Lower leg skin (tissue), 4 donors: ENCODE results near the gene TFRC. TPM values are rescaled to one million over a fixed set of nuclear protein-coding genes. Genes with fewer than 3 reads are reported as not detected.

Experiments used
- DNase-seq, 2 donors: peaks; one replicate each; pipeline ENCODE4 v3.0.0-alpha.2; 2019; ENCODE audit warnings: low spot score in 2 of 2
- H3K4me3 ChIP-seq: fragments of 200-600 bp; sonication (generic); 2 replicates; pipeline ENCODE4 v1.5.1; 2017; ENCODE audit warnings: mild to moderate bottlenecking, low read depth; ENCODE audit not compliant: poor library complexity, severe bottlenecking
- POLR2A ChIP-seq, 2 donors: fragments of 450-650 bp; IDR thresholded peaks; one replicate each; pipeline ENCODE4 v1.6.1; 2016 to 2017; ENCODE audit warnings: antibody characterized with exemption in 2 of 2, mild to moderate bottlenecking in 1 of 2, moderate library complexity in 1 of 2
- WGBS, 2 donors: methylation state at CpG; one replicate each; pipeline ENCODE4 v1.1.5; 2018; 5-methylcytosine and 5-hydroxymethylcytosine counted together
- intact Hi-C: fragments of 100-400 bp; cut with DNase I; formaldehyde crosslinking; loops from one replicate; pipeline ENCODE4 v1.15.0; 2023; ENCODE audit warnings: low total_unique reads
- total RNA-seq, 4 donors: library from RNA; depleted of rRNA; stranded (reverse); fragments of >200 nt; gene quantifications; one replicate each; pipeline ENCODE4 v1.1.0, GENCODE V29; 2016
- TF ChIP-seq, protein P1 (sequence below), 3 donors: fragments of 450-650 bp; IDR thresholded peaks; one replicate each; pipeline ENCODE4 v1.5.1; 2016; ENCODE audit warnings: antibody characterized with exemption in 3 of 3, mild to moderate bottlenecking in 3 of 3, moderate library complexity in 2 of 3

The TFRC gene
- total RNA-seq, 4 donors from 2014 or later: 48.3 to 73.5 (median 59.6) TPM

DNA sequence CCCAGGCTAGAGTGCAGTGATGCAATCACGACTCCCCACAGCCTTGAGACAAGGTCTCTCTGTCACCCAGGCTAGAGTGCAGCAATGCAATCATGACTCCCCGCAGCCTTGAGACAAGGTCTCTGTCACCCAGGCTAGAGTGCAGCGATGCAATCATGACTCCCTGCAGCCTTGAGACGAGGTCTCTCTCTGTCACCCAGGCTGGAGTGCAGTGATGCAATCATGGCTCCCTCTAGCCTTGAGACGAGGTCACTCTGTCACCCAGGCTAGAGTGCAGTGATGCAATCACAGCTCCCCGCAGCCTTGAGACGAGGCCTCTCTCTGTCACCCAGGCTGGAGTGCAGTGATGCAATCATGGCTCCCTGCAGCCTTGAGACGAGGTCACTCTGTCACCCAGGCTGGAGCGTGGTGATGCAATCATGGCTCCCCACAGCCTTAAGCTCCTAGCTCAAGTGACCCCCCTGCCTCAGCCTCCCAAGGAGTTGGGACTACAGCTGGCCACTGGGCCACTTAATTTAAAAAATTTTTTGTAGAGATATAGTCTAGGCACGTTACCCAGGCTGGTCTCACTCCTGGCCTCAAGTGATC, 26.1 kb downstream of the TFRC start:
- 91 to 92% methylated on average over 8 to 10 of the region's 10 CpGs for WGBS, 2 donors
- no peak for TF ChIP-seq POLR2A (IDR thresholded peaks at IDR 0.05)
- TF ChIP-seq, protein P1, sequence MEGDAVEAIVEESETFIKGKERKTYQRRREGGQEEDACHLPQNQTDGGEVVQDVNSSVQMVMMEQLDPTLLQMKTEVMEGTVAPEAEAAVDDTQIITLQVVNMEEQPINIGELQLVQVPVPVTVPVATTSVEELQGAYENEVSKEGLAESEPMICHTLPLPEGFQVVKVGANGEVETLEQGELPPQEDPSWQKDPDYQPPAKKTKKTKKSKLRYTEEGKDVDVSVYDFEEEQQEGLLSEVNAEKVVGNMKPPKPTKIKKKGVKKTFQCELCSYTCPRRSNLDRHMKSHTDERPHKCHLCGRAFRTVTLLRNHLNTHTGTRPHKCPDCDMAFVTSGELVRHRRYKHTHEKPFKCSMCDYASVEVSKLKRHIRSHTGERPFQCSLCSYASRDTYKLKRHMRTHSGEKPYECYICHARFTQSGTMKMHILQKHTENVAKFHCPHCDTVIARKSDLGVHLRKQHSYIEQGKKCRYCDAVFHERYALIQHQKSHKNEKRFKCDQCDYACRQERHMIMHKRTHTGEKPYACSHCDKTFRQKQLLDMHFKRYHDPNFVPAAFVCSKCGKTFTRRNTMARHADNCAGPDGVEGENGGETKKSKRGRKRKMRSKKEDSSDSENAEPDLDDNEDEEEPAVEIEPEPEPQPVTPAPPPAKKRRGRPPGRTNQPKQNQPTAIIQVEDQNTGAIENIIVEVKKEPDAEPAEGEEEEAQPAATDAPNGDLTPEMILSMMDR (IDR thresholded peaks at IDR 0.05): peak in 1 of 3 donors; percentile 88
- intact Hi-C loops: no loop called here
- no peak for DNase-seq
- no peak overlapping the region for H3K4me3 ChIP-seq

DNA sequence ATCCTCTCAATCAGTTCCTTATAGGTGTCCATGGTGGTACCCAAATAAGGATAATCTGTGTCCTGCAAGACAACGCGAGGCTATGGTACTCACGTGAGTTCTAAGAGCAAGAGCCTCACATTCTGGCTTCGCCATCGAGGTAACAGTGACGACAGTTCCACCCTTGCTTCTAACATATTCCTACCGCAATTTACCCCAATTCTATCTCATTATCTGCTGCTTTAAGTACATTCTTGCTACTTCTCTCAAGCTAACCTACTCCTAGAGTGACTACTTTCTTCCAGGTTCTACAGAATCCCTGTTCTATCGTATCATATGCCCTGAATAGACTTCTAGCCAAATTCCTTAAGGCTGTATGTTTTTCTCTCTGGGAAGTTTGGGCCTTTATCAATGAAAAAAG, 26.6 kb downstream of the TFRC start:
- DNase-seq: no peak
- WGBS, 2 donors: 83 to 94% methylated on average over 8 of the region's 8 CpGs
- TF ChIP-seq, protein P1 (IDR thresholded peaks at IDR 0.05): no peak
- TF ChIP-seq POLR2A (IDR thresholded peaks at IDR 0.05): no peak
- H3K4me3 ChIP-seq: no peak overlapping the region
- intact Hi-C loops: no loop called here

DNA sequence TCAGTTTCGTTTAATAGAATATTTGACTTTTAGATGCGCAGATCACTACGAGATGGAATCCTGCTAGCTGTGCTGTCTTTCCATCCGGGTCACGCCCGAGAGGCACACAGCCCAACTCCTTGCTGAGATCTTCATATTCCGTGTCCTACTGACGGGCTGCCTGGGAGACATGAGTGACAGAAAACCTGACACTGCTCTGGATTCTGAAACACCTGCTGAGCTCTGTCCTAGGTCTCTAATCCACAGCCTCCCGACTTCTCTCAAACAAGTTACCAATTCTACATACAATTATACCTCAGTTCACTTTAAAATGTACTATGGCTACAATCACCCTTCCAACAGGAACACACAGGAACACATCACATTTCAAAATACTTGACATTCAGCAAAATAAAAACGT, 27.2 kb downstream of the TFRC start:
- TF ChIP-seq, protein P1 (IDR thresholded peaks at IDR 0.05): no peak
- no peak for TF ChIP-seq POLR2A (IDR thresholded peaks at IDR 0.05)
- no peak overlapping the region for H3K4me3 ChIP-seq
- DNase-seq: no peak
- WGBS, 2 donors: 87 to 93% methylated on average over 10 of the region's 10 CpGs
- intact Hi-C loops: no loop called here

DNA sequence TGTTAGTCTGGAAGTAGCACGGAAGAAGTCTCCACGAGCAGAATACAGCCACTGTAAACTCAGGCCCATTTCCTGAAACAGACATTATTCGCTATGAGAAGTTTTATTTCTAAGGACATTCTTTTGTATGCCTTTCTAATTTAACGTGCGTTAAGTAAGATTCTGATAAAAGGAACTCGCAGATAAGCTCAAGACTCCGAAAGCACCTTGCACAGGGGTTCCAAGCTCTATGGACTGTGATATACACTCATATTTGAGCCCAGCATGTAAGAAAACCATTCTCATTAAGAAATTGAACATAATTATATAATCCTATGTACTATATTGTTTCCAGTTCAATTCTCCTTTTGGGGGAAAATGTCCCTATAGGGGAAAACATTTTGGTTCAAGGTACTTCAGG, 28.4 kb downstream of the TFRC start:
- 95 to 96% methylated on average over 7 of the region's 7 CpGs for WGBS, 2 donors
- no peak for DNase-seq
- no peak overlapping the region for H3K4me3 ChIP-seq
- intact Hi-C loops: no loop called here
- TF ChIP-seq POLR2A (IDR thresholded peaks at IDR 0.05): no peak
- TF ChIP-seq, protein P1 (IDR thresholded peaks at IDR 0.05): no peak

DNA sequence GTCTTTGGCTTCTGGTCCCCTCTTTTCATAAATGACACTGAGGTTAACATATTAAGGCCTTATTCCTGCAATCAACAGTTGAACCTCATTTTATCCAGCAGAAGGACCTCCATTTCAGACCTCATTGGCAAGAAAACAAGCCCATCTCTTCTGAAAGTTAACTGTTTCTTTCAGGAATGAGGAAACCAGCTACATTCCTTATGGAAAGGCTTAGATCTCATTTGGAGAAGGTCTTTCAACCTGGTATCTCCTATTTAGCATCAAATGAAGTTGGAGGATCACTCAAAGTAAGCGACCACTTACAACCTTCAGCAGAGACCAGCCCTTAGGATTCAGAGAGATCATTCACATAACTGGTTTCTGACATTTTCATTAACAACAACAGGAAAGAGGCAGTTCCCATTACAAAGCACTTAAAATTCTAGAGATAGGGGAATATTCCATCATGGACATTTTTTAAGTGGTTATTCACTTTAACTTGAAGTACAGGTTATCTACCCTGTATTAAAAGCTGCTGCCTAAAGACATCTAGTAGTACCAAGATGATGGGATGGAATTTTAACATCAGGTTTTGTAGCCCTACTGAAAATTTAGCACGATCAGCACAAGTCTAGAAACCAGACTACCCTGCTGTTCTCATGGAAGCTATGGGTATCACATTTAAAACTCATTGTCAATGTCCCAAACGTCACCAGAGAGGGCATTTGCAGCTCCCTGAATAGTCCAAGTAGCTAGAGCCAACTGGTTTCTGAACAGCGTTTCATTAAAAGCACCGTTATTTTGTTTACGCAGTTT, 30.4 kb downstream of the TFRC start:
- H3K4me3 ChIP-seq: no peak overlapping the region
- no peak for TF ChIP-seq POLR2A (IDR thresholded peaks at IDR 0.05)
- TF ChIP-seq, protein P1 (IDR thresholded peaks at IDR 0.05): no peak
- 93 to 95% methylated on average over 6 of the region's 6 CpGs for WGBS, 2 donors
- intact Hi-C loops: no loop called here
- no peak for DNase-seq
